ENCODE measurements around the gene CAGE1. TPM values are rescaled to one million over a fixed set of nuclear protein-coding genes. Genes with fewer than 3 reads are reported as not detected.
"Not testable (repeated sequence)": the region's sequence is repeated elsewhere in the genome, so short reads cannot be mapped to it uniquely, and the experiment has no call there.

The CAGE1 gene
- total RNA-seq, 1 donor from 2014 or later, result not detected

GRCh38 chr6:7343546-7344475 is 45.7 kb downstream of the CAGE1 start:
- Mint-ChIP-seq H3K9me3 (ENCODE audit: low read depth) (peaks cover 9% of the 10 kb centered on the region), H3K4me3 (ENCODE audit: low read depth) (no peak overlapping the region), H3K4me1 (ENCODE audit: low read depth) (no peaks in the 10 kb centered on the region), H3K36me3 (ENCODE audit: insufficient read depth) (no peaks in the 10 kb centered on the region), H3K27ac (no peak overlapping the region), H3K27me3 (no peaks in the 10 kb centered on the region)
- DNase-seq (ENCODE audit: low spot score, unreplicated experiment), result no peak
- TF ChIP-seq CTCF (IDR thresholded peaks at IDR 0.05; ENCODE audit: unreplicated experiment), result no peak

GRCh38 chr6:7341989-7342742 is 47.4 kb downstream of the CAGE1 start:
- no peak for DNase-seq (ENCODE audit: low spot score, unreplicated experiment)
- no peak for TF ChIP-seq CTCF (IDR thresholded peaks at IDR 0.05; ENCODE audit: unreplicated experiment)
- Mint-ChIP-seq H3K9me3 (ENCODE audit: low read depth) (peaks cover 5% of the 10 kb centered on the region), H3K27ac (no peak overlapping the region), H3K36me3 (ENCODE audit: insufficient read depth) (no peaks in the 10 kb centered on the region), H3K4me3 (ENCODE audit: low read depth) (no peak overlapping the region), H3K4me1 (ENCODE audit: low read depth) (no peaks in the 10 kb centered on the region), H3K27me3 (no peaks in the 10 kb centered on the region)

GRCh38 chr6:7341271-7341670 is 48.3 kb downstream of the CAGE1 start:
- Mint-ChIP-seq H3K4me3 (ENCODE audit: low read depth) (no peak overlapping the region), H3K4me1 (ENCODE audit: low read depth) (no peaks in the 10 kb centered on the region)

GRCh38 chr6:7339007-7339732 is 50.4 kb downstream of the CAGE1 start:
- DNase-seq (ENCODE audit: low spot score, unreplicated experiment); H3K4me1 Mint-ChIP-seq (ENCODE audit: low read depth); H3K27ac Mint-ChIP-seq; H3K36me3 Mint-ChIP-seq (ENCODE audit: insufficient read depth); H3K27me3 Mint-ChIP-seq; H3K4me3 Mint-ChIP-seq (ENCODE audit: low read depth); H3K9me3 Mint-ChIP-seq (ENCODE audit: low read depth): not testable (repeated sequence)
- TF ChIP-seq CTCF (IDR thresholded peaks at IDR 0.05; ENCODE audit: unreplicated experiment), result peak; percentile 51

More at GRCh38 chr6:7341271-7341670, 48.3 kb downstream of the CAGE1 start:
- no peak for DNase-seq (ENCODE audit: low spot score, unreplicated experiment)
- TF ChIP-seq CTCF (IDR thresholded peaks at IDR 0.05; ENCODE audit: unreplicated experiment), result no peak
- no peaks in the 10 kb centered on the region for H3K36me3 Mint-ChIP-seq (ENCODE audit: insufficient read depth)
- H3K27ac Mint-ChIP-seq, result no peak overlapping the region
- H3K27me3 Mint-ChIP-seq, result no peaks in the 10 kb centered on the region
- H3K9me3 Mint-ChIP-seq (ENCODE audit: low read depth), result peaks cover 5% of the 10 kb centered on the region

GRCh38 chr6:7338031-7338430 is 51.5 kb downstream of the CAGE1 start:
- Mint-ChIP-seq H3K4me1 (ENCODE audit: low read depth) (no peaks in the 10 kb centered on the region), H3K27me3 (no peaks in the 10 kb centered on the region), H3K36me3 (ENCODE audit: insufficient read depth) (no peaks in the 10 kb centered on the region), H3K9me3 (ENCODE audit: low read depth) (no peaks in the 10 kb centered on the region), H3K4me3 (ENCODE audit: low read depth) (no peak overlapping the region), H3K27ac (no peak overlapping the region)
- TF ChIP-seq CTCF (IDR thresholded peaks at IDR 0.05; ENCODE audit: unreplicated experiment), result no peak
- no peak for DNase-seq (ENCODE audit: low spot score, unreplicated experiment)
